Naive B cell (primary cell): Measurements from ENCODE around the gene ADGRG1. TPM values are rescaled to one million over a fixed set of nuclear protein-coding genes. Genes with fewer than 3 reads are reported as not detected.

Experiments
- ATAC-seq, 2 donors: fragments of 150-1000 bp; cut with Tn5 transposase; 2 replicates each; pipeline ENCODE4 v1.10.0; 2021; ENCODE audit warnings: low read depth in 2 of 2, mild to moderate bottlenecking in 2 of 2, moderate library complexity in 2 of 2
- DNase-seq: peaks from one replicate; pipeline ENCODE4 v3.0.0; 2022
- H3K27ac Mint-ChIP-seq, 6 donors: one replicate each; pipeline ENCODE4 v1.8.0; 2020 to 2022; ENCODE audit warnings: mild to moderate bottlenecking in 6 of 6, mixed read lengths in 6 of 6, moderate library complexity in 5 of 6, inconsistent platforms in 2 of 6
- H3K27me3 Mint-ChIP-seq, 3 donors: one replicate each; pipeline ENCODE4 v1.8.0; 2021 to 2022; ENCODE audit warnings: mixed read lengths in 3 of 3, mild to moderate bottlenecking in 1 of 3
- H3K36me3 Mint-ChIP-seq, 2 donors: one replicate each; pipeline ENCODE4 v1.8.0; 2020 to 2022; ENCODE audit warnings: mixed read lengths in 2 of 2, inconsistent platforms in 1 of 2, mild to moderate bottlenecking in 1 of 2
- H3K4me1 Mint-ChIP-seq, 3 donors: one replicate each; pipeline ENCODE4 v1.8.0; 2020 to 2022; ENCODE audit warnings: mixed read lengths in 3 of 3, inconsistent platforms in 1 of 3, mild to moderate bottlenecking in 1 of 3, moderate library complexity in 1 of 3
- H3K4me3 Mint-ChIP-seq, 8 donors: one replicate each; pipeline ENCODE4 v1.8.0; 2020 to 2022; ENCODE audit warnings: mild to moderate bottlenecking in 8 of 8, mixed read lengths in 8 of 8, moderate library complexity in 8 of 8, inconsistent platforms in 2 of 8
- H3K9me3 Mint-ChIP-seq, 7 donors: one replicate each; pipeline ENCODE4 v1.8.0; 2020 to 2022; ENCODE audit warnings: mixed read lengths in 7 of 7, mild to moderate bottlenecking in 5 of 7, inconsistent platforms in 2 of 7, moderate library complexity in 1 of 7
- polyA plus RNA-seq, 6 donors: library from polyadenylated mRNA; unstranded; fragments of 300-500 nt; fragmentation: Illumina TruSeq; gene quantifications; one replicate each; pipeline ENCODE4 v1.2.3, GENCODE V29; 2021; ENCODE audit warnings: low read depth in 6 of 6

Gene ADGRG1
- polyA plus RNA-seq, 6 donors from 2014 or later: 0.17 to 0.72 (median 0.65) TPM; not detected in 1

GRCh38 chr16:57689762-57690558 lies 61.5 kb downstream of the ADGRG1 start:
- peak overlapping the region; percentile 80 to 98 (median 96) for H3K27ac Mint-ChIP-seq
- H3K9me3 Mint-ChIP-seq: no peaks in the 10 kb centered on the region
- peak overlapping the region; percentile 43 to 87 (median 67) for H3K4me3 Mint-ChIP-seq
- H3K4me1 Mint-ChIP-seq: peaks cover 22 to 41% (median 28%) of the 10 kb centered on the region in 3 donors
- H3K27me3 Mint-ChIP-seq: no peaks in the 10 kb centered on the region
- no peaks in the 10 kb centered on the region for H3K36me3 Mint-ChIP-seq
- ATAC-seq: peak; percentile 88 to 90
- peak; percentile 79 for DNase-seq

GRCh38 chr16:57690782-57691471 lies 62.5 kb downstream of the ADGRG1 start:
- Mint-ChIP-seq H3K27me3 (no peaks in the 10 kb centered on the region), H3K27ac (peak overlapping the region; percentile 54 to 98 (median 86)), H3K36me3 (no peaks in the 10 kb centered on the region), H3K4me3 (peak overlapping the region in 6 of 8 donors; percentile 43 to 77 (median 60)), H3K9me3 (no peaks in the 10 kb centered on the region), H3K4me1 (peaks cover 28 to 47% (median 35%) of the 10 kb centered on the region in 3 donors)
- DNase-seq: no peak
- no peak for ATAC-seq

GRCh38 chr16:57692636-57693035 lies 64.2 kb downstream of the ADGRG1 start:
- no peaks in the 10 kb centered on the region for H3K9me3 Mint-ChIP-seq
- H3K27ac Mint-ChIP-seq: peak overlapping the region in 3 of 6 donors; percentile 42 to 74 (median 52)
- ATAC-seq (no peak), DNase-seq (no peak)
- no peaks in the 10 kb centered on the region for H3K36me3 Mint-ChIP-seq
- H3K27me3 Mint-ChIP-seq: no peaks in the 10 kb centered on the region
- H3K4me3 Mint-ChIP-seq: peak overlapping the region in 2 of 8 donors; percentile 9 to 60
- H3K4me1 Mint-ChIP-seq: peaks cover 28 to 47% (median 35%) of the 10 kb centered on the region in 3 donors

- H3K27me3 Mint-ChIP-seq: no peaks in the 10 kb centered on the region
- peaks cover 28 to 47% (median 35%) of the 10 kb centered on the region in 3 donors for H3K4me1 Mint-ChIP-seq
- H3K27ac Mint-ChIP-seq: peak overlapping the region in 1 of 6 donors; percentile 94
- H3K9me3 Mint-ChIP-seq: no peaks in the 10 kb centered on the region
- H3K4me3 Mint-ChIP-seq: peak overlapping the region in 3 of 8 donors; percentile 42 to 51 (median 47)
- H3K36me3 Mint-ChIP-seq: no peaks in the 10 kb centered on the region
- ATAC-seq (no peak), DNase-seq (no peak)
Observed at GRCh38 chr16:57693550-57693949, 65.1 kb downstream of the ADGRG1 start.

- ATAC-seq: no peak
- peak overlapping the region in 5 of 6 donors; percentile 22 to 98 (median 88) for H3K27ac Mint-ChIP-seq
- H3K36me3 Mint-ChIP-seq: no peaks in the 10 kb centered on the region
- no peak for DNase-seq
- H3K4me1 Mint-ChIP-seq: peaks cover 26 to 40% (median 30%) of the 10 kb centered on the region in 3 donors
- peak overlapping the region in 7 of 8 donors; percentile 75 to 94 (median 85) for H3K4me3 Mint-ChIP-seq
- H3K9me3 Mint-ChIP-seq: no peaks in the 10 kb centered on the region
- no peaks in the 10 kb centered on the region for H3K27me3 Mint-ChIP-seq
Observed at GRCh38 chr16:57694231-57694724, 65.8 kb downstream of the ADGRG1 start.

- H3K4me1 Mint-ChIP-seq: peaks cover 19 to 33% (median 23%) of the 10 kb centered on the region in 3 donors
- H3K36me3 Mint-ChIP-seq: no peaks in the 10 kb centered on the region
- H3K9me3 Mint-ChIP-seq: no peaks in the 10 kb centered on the region
- peak within 1 kb of the TSS; percentile 75 to 94 (median 86) for H3K4me3 Mint-ChIP-seq
- peak within 1 kb of the TSS; percentile 85 to 98 (median 94) for H3K27ac Mint-ChIP-seq
- no peaks in the 10 kb centered on the region for H3K27me3 Mint-ChIP-seq
- ATAC-seq: peak; percentile 53 to 56
- peak; percentile 40 for DNase-seq
Observed at GRCh38 chr16:57694725-57695679, 66.6 kb downstream of the ADGRG1 start, which contains the start of gene DRC7. Gene DRC7 (plus strand): TSS chr16:57694806. CDS start chr16:57697950, 3,144 bp downstream.

- peaks cover 16 to 26% (median 20%) of the 10 kb centered on the region in 3 donors for H3K4me1 Mint-ChIP-seq
- peak overlapping the region in 4 of 8 donors; percentile 75 to 90 (median 84) for H3K4me3 Mint-ChIP-seq
Observed at GRCh38 chr16:57695680-57696069, 67.2 kb downstream of the ADGRG1 start.

GRCh38 chr16:57696240-57696639 lies 67.8 kb downstream of the ADGRG1 start:
- Mint-ChIP-seq H3K4me3 (peak overlapping the region in 1 of 8 donors; percentile 6), H3K27ac (no peak overlapping the region), H3K36me3 (no peaks in the 10 kb centered on the region), H3K9me3 (no peaks in the 10 kb centered on the region), H3K27me3 (no peaks in the 10 kb centered on the region), H3K4me1 (peaks cover 11 to 21% (median 15%) of the 10 kb centered on the region in 3 donors)
- no peak for ATAC-seq
- DNase-seq: no peak

More at GRCh38 chr16:57695680-57696069, 67.2 kb downstream of the ADGRG1 start:
- Mint-ChIP-seq H3K9me3 (no peaks in the 10 kb centered on the region), H3K27me3 (no peaks in the 10 kb centered on the region), H3K27ac (peak overlapping the region in 3 of 6 donors; percentile 57 to 98 (median 88)), H3K36me3 (no peaks in the 10 kb centered on the region)
- no peak for DNase-seq
- no peak for ATAC-seq

GRCh38 chr16:57697896-57698537 lies 69.6 kb downstream of the ADGRG1 start:
- H3K9me3 Mint-ChIP-seq: no peaks in the 10 kb centered on the region
- DNase-seq (no peak), ATAC-seq (no peak)
- no peaks in the 10 kb centered on the region for H3K36me3 Mint-ChIP-seq
- H3K4me3 Mint-ChIP-seq: no peak overlapping the region
- H3K4me1 Mint-ChIP-seq: peaks cover 11 to 15% (median 12%) of the 10 kb centered on the region in 3 donors
- H3K27me3 Mint-ChIP-seq: no peaks in the 10 kb centered on the region
- no peak overlapping the region for H3K27ac Mint-ChIP-seq

GRCh38 chr16:57698812-57699405 lies 70.5 kb downstream of the ADGRG1 start:
- H3K9me3 Mint-ChIP-seq: no peaks in the 10 kb centered on the region
- H3K36me3 Mint-ChIP-seq: no peaks in the 10 kb centered on the region
- DNase-seq (no peak), ATAC-seq (no peak)
- peaks cover 11 to 15% (median 12%) of the 10 kb centered on the region in 3 donors for H3K4me1 Mint-ChIP-seq
- H3K4me3 Mint-ChIP-seq: no peak overlapping the region
- H3K27ac Mint-ChIP-seq: no peak overlapping the region
- H3K27me3 Mint-ChIP-seq: no peaks in the 10 kb centered on the region

- no peaks in the 10 kb centered on the region for H3K36me3 Mint-ChIP-seq
- peaks cover 10 to 11% (median 11%) of the 10 kb centered on the region in 3 donors for H3K4me1 Mint-ChIP-seq
- H3K9me3 Mint-ChIP-seq: no peaks in the 10 kb centered on the region
- H3K4me3 Mint-ChIP-seq: no peak overlapping the region
- ATAC-seq (no peak), DNase-seq (no peak)
- H3K27me3 Mint-ChIP-seq: no peaks in the 10 kb centered on the region
- H3K27ac Mint-ChIP-seq: no peak overlapping the region
Observed at GRCh38 chr16:57699481-57699880, 71.1 kb downstream of the ADGRG1 start.

- Mint-ChIP-seq H3K9me3 (peaks cover 0 to 2% (median 0%) of the 10 kb centered on the region in 7 donors), H3K27ac (no peak overlapping the region), H3K27me3 (no peaks in the 10 kb centered on the region), H3K4me3 (no peak overlapping the region), H3K4me1 (peaks cover 6 to 7% (median 7%) of the 10 kb centered on the region in 3 donors), H3K36me3 (no peaks in the 10 kb centered on the region)
- DNase-seq (no peak), ATAC-seq (no peak)
Observed at GRCh38 chr16:57699899-57700298, 71.5 kb downstream of the ADGRG1 start.
